ENCODE data around the gene CDH2.

- TF ChIP-seq EZH2 (IDR thresholded peaks at IDR 0.05): no peak
- TF ChIP-seq FOXP2 (optimal IDR thresholded peaks at IDR 0.05; ENCODE audit: control extremely low read depth, extremely low read length, insufficient read depth): no peak
- no peak for TF ChIP-seq POLR2AphosphoS5 (IDR thresholded peaks at IDR 0.05; ENCODE audit: borderline replicate concordance, low read depth, low read length)
Observed at GRCh38 chr18:28015671-28016070, 161.3 kb downstream of the CDH2 start.

All from SK-N-MC (cell line).